Iris pigment epithelial cell (primary cell): ENCODE measurements around the gene IL13.

Source experiments
- DNase-seq: peaks from one replicate; pipeline ENCODE4 v3.0.0-alpha.2; 2011; ENCODE audit warnings: low read depth

IL13 gene

GRCh38 chr5:132655821-132656773, 1.9 kb upstream of the IL13 start:
- peak; percentile 14 for DNase-seq

DNA sequence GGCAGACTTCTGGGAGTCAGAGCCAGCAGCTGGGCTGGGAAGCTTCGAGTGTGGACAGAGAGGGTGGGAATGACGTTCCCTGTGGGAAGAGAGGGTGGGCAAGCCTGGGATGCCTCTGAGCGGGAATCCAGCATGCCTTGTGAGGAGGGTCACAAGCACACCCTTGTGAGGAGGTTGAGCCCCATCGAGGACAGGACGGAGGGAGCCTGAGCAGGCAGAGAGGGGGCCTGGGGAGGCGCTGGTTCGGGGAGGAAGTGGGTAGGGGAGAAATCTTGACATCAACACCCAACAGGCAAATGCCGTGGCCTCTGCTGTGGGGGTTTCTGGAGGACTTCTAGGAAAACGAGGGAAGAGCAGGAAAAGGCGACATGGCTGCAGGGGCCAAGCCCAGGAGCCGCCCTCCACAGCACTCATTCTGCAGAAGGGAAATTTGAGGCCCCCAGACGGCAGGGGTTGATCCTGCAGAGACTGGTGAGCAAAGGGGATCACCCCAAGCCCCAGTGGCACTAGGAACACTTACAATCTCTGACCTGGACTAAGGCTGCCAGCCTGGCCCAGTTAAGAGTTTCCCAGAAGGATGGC, 1.1 kb upstream of the IL13 start:
- DNase-seq, result no peak

DNA sequence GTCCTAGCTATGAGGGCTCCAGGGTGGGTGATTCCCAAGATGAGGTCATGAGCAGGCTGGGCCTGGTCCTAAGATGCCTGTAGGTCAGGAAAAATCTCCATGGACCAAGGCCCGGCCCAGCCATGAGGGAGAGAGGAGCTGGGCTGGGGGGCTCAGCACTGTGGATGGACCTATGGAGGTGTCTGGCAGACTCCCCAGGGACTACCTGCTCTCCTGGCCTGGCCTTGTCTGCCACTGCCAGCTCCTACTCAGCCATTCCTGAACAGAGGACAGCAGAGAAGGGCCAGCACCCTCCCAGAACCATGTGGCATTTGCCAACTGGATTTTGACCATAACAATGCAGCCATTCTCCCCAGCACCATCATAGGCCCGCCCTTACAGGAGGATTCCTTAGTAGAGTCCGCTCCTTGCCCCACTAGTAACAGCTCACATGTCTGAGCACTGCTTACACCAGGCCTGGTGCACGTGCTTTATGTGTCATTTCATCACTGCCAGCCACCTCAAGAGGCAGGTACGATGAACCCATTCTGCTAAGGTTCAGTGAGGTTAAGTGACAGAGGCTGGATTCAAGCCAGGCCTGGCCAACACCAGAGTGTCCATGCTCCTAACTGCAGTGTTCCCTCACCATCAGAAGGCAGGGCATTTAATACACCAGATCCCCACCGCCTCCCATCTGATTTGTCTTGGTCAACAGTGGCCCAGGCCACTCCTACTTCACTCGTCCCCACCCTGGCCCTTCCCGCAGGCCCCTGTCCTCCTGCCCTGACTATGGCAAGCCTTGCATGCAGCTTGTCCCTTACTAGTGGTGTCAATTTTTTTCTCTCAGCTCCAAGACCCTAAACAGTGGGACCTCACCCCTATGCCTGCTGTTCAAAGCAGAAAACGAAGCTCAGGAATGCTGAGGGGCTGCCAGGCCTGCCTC, 669 bp downstream of the IL13 start:
- DNase-seq, result no peak

GRCh38 chr5:132659598-132660493, 1.9 kb downstream of the IL13 start:
- no peak for DNase-seq

DNA sequence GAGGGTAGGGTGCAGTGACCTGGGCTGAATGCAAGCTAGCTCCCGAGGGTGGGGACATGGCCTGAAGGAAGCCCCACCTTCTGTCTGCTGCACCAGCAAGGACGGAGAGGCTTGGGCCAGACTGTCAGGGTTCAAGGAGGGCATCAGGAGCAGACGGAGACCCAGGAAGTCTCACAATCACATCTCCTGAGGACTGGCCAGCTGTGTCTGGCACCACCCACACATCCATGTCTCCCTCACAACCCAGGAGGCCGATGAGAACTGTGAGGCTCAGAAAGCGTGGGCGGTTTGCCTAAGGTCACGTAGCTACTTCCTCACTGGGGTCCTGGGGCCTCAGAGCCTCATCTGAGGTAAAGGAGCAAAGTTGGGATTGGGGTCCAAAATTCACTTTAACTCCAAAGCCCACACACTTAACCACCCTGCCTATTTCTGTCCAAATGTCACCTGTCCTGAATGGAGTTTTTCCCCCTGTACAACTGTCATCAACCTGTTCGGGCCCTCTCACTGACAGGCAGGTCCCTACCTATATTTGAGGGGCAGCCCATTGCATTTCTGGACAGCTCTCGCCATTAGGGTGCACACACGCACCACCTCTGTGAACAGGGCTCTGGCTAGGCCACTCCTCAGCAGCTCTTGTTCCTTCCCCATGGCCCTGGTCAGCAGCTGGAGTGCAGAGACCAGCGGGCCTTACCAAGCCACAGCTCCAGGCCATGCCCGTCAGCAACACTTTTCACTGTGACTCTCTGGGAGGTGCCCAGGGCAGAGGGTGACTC, 3.4 kb downstream of the IL13 start:
- DNase-seq, result peak; percentile 20

DNA sequence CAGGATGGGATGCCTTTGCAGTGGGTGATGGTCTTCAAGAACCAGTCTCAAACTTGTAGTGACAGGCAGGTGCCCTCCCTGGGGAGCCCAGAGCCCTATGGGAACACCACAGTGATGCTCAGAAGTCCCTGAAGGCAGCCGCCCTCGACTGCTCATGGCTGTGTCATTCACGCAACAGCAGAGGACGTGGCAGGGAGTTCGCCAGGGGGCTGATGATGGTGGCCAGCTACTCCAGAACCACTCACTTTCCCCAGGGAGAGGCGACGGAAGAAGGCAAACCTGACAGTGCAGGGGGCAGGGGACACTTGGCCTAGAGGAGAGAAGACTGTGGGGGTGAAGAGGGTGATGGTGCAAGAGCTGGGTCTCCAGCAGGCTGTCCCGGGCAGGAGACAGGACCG, 4.0 kb downstream of the IL13 start:
- DNase-seq, result no peak

- peak; percentile 35 for DNase-seq
Observed at GRCh38 chr5:132662925-132663770, 5.2 kb downstream of the IL13 start.

- no peak for DNase-seq
Observed at GRCh38 chr5:132663771-132664695, 6.1 kb downstream of the IL13 start.

DNA sequence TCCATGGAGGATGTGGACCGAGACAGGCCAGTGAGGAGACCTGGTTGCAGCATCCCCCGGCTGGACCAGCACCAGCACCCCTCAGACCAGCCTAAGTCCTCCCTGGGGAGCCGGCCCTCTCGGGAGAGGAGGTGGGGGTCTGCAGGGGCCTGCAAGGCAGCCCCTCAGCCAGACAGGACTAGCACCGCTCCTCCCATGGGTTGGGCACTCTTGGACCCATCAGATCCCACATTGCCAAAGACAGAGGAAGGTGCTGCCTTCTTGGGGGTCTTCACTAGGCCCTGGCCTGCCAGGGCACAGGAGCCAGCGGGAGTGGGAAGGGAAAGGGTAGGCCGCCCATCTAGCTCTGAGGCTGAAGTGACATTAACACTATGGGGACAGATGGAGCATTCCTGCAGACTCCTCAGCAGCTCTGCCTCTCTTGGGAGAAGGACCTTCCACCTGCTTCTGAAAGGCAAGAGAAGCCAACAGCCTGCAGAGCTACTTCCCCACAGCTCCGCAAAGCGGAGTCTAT, 6.8 kb downstream of the IL13 start:
- DNase-seq, result no peak

GRCh38 chr5:132665574-132666080, 7.7 kb downstream of the IL13 start:
- no peak for DNase-seq

GRCh38 chr5:132666310-132667123, 8.5 kb downstream of the IL13 start:
- DNase-seq, result no peak

GRCh38 chr5:132667309-132667708, 9.3 kb downstream of the IL13 start:
- no peak for DNase-seq

GRCh38 chr5:132667761-132668705, 10.1 kb downstream of the IL13 start:
- DNase-seq, result no peak

GRCh38 chr5:132668706-132669454, 10.9 kb downstream of the IL13 start:
- no peak for DNase-seq

- DNase-seq, result no peak
Observed at GRCh38 chr5:132669455-132669820, 11.5 kb downstream of the IL13 start.
